Fibroblast of mammary gland (primary cell): ENCODE results near the gene STING1.
A peak's percentile ranks its signal among the peaks of the same experiment; 100 is the strongest.

ENCODE experiments used
- DNase-seq: peaks from one replicate; pipeline ENCODE4 v3.0.0-alpha.2; 2010; ENCODE audit warnings: low read depth
- H3K4me3 ChIP-seq: 2 replicates; pipeline ENCODE4 v1.5.1; 2011; ENCODE audit warnings: low read depth, mild to moderate bottlenecking, low read length, moderate library complexity; ENCODE audit not compliant: control insufficient read depth
- TF ChIP-seq, protein P1 (sequence below): conservative IDR thresholded peaks from 2 replicates; pipeline ENCODE4 v1.5.1; 2011; ENCODE audit warnings: low read depth, low read length, inconsistent platforms; ENCODE audit not compliant: control insufficient read depth, insufficient read depth

Gene STING1

GRCh38 chr5:139458580-139459407 is 23.8 kb downstream of the STING1 start:
- H3K4me3 ChIP-seq: no peak overlapping the region
- peak; percentile 84 for DNase-seq
- TF ChIP-seq, protein P1, sequence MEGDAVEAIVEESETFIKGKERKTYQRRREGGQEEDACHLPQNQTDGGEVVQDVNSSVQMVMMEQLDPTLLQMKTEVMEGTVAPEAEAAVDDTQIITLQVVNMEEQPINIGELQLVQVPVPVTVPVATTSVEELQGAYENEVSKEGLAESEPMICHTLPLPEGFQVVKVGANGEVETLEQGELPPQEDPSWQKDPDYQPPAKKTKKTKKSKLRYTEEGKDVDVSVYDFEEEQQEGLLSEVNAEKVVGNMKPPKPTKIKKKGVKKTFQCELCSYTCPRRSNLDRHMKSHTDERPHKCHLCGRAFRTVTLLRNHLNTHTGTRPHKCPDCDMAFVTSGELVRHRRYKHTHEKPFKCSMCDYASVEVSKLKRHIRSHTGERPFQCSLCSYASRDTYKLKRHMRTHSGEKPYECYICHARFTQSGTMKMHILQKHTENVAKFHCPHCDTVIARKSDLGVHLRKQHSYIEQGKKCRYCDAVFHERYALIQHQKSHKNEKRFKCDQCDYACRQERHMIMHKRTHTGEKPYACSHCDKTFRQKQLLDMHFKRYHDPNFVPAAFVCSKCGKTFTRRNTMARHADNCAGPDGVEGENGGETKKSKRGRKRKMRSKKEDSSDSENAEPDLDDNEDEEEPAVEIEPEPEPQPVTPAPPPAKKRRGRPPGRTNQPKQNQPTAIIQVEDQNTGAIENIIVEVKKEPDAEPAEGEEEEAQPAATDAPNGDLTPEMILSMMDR: no peak

DNA sequence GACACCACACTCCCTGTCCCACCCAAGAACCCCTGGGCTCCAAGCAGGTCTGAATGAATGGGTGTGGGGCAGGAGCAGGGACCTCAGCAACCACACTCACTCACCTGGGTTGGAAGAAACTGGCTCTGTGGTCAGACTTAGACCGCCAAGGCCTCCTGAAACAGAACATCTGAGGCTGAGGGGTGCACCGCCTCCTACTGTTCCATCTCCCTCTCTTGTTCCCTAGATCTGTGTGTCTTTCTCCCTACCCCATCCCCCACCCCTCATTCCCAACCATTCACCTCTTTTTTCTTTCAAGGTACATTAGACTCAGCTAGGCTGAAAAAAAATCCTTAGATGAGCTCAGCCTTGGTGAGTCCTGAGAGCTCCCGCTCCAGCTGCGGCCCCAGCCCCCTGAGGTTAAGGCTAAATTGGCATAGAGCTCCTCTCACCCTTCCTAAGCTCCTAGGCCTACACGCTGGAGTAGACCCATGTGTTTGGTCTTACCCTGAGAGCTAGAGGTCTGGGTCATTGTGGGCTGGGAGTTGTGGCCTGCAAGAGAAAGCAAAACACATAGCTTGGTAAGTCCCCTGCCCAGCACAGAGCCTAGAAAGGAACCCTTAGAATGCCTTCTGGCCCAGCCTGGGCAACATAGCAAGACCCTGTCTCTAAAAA is 24.8 kb downstream of the STING1 start:
- TF ChIP-seq, protein P1: no peak
- no peak overlapping the region for H3K4me3 ChIP-seq
- no peak for DNase-seq

GRCh38 chr5:139457241-139457640 is 25.3 kb downstream of the STING1 start:
- DNase-seq: no peak
- TF ChIP-seq, protein P1: no peak
- no peak overlapping the region for H3K4me3 ChIP-seq

DNA sequence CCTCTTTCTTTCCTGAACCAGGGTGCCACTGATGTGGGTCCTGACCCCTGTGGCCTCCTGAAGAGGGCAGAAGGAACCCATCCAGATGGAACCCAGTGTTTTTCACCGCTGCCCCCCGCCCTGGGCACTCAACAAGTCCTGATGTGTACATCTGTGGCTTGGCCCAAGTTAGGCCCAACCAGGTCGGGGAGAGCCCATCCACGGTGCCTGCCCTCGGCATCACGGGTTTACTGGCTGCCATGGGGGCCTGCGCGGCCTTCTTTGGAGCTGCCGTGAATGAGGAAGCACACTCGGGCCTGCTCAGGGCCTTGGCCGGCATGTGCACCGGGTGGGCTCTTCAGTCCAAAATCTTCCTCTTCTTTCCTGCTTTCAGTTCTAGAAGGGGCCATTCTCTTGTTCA is 25.8 kb downstream of the STING1 start:
- H3K4me3 ChIP-seq: no peak overlapping the region
- DNase-seq: no peak
- TF ChIP-seq, protein P1: no peak

GRCh38 chr5:139454568-139455290 is 27.8 kb downstream of the STING1 start:
- H3K4me3 ChIP-seq: no peak overlapping the region
- no peak for DNase-seq
- TF ChIP-seq, protein P1: no peak

DNA sequence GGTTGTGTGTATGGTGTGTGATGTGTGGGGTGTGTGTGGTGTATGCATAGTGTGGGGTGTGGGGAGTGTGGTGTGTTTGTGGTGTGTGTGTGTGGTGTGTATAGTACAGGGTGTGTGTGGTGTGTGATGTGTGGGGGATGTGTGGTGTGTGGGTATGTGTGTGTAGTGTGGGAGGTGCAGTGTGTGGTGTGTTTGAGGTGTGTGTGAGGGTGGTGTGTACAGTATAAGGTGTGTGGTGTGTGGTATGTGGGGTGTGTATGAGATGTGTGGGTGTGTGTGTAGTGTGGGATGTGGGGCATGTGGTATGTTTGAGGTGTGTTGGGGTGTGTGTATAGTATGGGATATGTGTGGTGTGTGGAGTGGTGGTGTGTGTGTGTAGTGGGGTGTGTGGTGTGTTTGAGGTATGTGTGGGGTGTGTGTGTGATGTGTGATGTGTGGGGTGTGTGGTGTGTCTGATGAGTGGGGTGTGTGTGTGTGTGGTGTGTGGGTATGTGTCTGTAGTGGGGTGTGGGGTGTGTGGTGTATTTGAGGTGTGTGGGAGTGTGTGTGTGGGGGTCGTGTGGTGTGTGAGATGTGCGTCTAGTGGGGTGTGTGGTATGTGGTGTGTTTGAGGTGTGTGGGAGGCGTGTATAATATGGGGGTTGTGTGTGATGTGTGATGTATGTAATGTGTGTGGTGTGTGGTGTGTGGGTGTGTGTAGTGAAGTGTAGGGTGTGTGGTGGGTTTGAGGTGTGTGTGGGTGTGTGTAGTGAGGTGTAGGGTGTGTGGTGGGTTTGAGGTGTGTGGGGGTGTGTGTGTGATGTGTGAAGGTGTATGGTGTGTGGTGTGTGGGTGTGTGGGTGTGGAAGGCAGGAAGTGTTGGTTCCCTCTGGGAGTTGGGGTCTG is 28.6 kb downstream of the STING1 start:
- H3K4me3 ChIP-seq: no peak overlapping the region
- TF ChIP-seq, protein P1: no peak
- DNase-seq: no peak
